GM04503 (cell line): ENCODE measurements around the gene NXPH2.

Experiments used
- DNase-seq: peaks from one replicate; pipeline ENCODE4 v3.0.0-alpha.2; 2012; ENCODE audit warnings: low read depth

Gene NXPH2

GRCh38 chr2:138637061-138637460, 143.1 kb downstream of the NXPH2 start:
- DNase-seq = no peak

GRCh38 chr2:138633049-138633448, 147.1 kb downstream of the NXPH2 start:
- no peak for DNase-seq

- peak; percentile 9 for DNase-seq
Measured at GRCh38 chr2:138632066-138632620, 148.0 kb downstream of the NXPH2 start.

GRCh38 chr2:138630164-138630563, 150.0 kb downstream of the NXPH2 start:
- DNase-seq = no peak

GRCh38 chr2:138626148-138626547, 154.0 kb downstream of the NXPH2 start:
- no peak for DNase-seq

- DNase-seq = no peak
Measured at GRCh38 chr2:138622613-138623012, 157.6 kb downstream of the NXPH2 start.

- no peak for DNase-seq
Measured at GRCh38 chr2:138621139-138621538, 159.1 kb downstream of the NXPH2 start.

GRCh38 chr2:138620431-138620830, 159.8 kb downstream of the NXPH2 start:
- no peak for DNase-seq
